ENCODE data around the gene TMEM59. TPM values are rescaled to one million over a fixed set of nuclear protein-coding genes. Genes with fewer than 3 reads are reported as not detected.

TMEM59 gene
- total RNA-seq, 2 donors from 2014 or later = 282 to 326 TPM

DNA sequence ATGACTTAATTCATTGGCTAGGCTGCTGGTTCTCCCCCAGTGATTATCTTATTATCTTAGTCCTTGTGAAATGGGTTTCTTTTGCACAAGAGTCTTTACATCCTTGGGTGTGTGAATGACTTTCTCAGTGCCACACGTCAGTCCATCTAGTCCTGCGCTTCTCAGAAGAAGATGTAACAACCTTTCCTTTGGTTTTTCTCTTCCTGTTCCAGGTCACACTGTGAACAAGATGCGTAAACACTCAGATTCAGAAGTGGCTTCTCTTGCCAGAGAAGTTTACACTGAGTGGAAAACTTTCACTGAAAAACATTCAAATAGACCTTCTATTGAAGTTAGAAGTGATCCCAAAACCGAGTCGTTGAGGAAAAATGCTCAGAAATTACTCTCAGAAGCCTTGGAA lies 35.4 kb upstream of the TMEM59 start:
- no peak for ATAC-seq (ENCODE audit: insufficient number of reproducible peaks, low FRiP score, low read depth)
- no peak overlapping the region for H3K4me3 ChIP-seq
- no peaks in the 10 kb centered on the region for H3K4me1 ChIP-seq (ENCODE audit: control insufficient read depth in 1 of 2, low read depth in 2 of 2)

DNA sequence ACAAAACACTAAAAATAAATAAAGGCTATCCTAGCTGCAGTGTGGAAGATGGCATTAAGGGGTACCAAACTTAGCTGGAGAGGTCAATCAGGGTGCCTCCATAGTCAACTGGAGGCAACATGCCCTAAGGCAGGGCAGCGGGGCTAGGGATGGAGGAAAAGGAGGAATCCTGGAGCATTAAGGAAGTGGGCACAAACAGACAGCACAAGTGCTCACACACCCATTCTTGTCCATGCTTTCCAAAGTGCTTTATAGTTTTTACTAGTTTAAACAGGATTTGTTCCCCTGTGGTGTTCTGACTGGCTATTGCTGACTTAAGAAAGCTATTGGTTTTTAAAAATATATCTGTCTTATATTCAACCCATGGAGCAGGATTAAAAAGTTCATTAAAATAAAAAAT lies 33.8 kb upstream of the TMEM59 start:
- ATAC-seq (ENCODE audit: insufficient number of reproducible peaks, low FRiP score, low read depth) (no peak), DNase-seq (ENCODE audit: low spot score) (no peak)
- TF ChIP-seq, protein P1, sequence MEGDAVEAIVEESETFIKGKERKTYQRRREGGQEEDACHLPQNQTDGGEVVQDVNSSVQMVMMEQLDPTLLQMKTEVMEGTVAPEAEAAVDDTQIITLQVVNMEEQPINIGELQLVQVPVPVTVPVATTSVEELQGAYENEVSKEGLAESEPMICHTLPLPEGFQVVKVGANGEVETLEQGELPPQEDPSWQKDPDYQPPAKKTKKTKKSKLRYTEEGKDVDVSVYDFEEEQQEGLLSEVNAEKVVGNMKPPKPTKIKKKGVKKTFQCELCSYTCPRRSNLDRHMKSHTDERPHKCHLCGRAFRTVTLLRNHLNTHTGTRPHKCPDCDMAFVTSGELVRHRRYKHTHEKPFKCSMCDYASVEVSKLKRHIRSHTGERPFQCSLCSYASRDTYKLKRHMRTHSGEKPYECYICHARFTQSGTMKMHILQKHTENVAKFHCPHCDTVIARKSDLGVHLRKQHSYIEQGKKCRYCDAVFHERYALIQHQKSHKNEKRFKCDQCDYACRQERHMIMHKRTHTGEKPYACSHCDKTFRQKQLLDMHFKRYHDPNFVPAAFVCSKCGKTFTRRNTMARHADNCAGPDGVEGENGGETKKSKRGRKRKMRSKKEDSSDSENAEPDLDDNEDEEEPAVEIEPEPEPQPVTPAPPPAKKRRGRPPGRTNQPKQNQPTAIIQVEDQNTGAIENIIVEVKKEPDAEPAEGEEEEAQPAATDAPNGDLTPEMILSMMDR (IDR thresholded peaks at IDR 0.05) = no peak
- H3K36me3 ChIP-seq = peaks cover 4% of the 10 kb centered on the region
- no peaks in the 10 kb centered on the region for H3K9me3 ChIP-seq
- H3K4me1 ChIP-seq (ENCODE audit: control insufficient read depth in 1 of 2, low read depth in 2 of 2) = no peaks in the 10 kb centered on the region
- no peak overlapping the region for H3K27ac ChIP-seq
- no peak overlapping the region for H3K4me3 ChIP-seq
- H3K27me3 ChIP-seq (replicated peaks; ENCODE audit: insufficient read depth) = no peaks in the 10 kb centered on the region

More for the DNA sequence above, 35.4 kb upstream of the TMEM59 start:
- TF ChIP-seq, protein P1 (IDR thresholded peaks at IDR 0.05) = no peak
- Histone ChIP-seq H3K9me3 (no peaks in the 10 kb centered on the region), H3K36me3 (peaks cover 3% of the 10 kb centered on the region), H3K27me3 (replicated peaks; ENCODE audit: insufficient read depth) (no peaks in the 10 kb centered on the region), H3K27ac (no peak overlapping the region)
- DNase-seq (ENCODE audit: low spot score) = no peak

DNA sequence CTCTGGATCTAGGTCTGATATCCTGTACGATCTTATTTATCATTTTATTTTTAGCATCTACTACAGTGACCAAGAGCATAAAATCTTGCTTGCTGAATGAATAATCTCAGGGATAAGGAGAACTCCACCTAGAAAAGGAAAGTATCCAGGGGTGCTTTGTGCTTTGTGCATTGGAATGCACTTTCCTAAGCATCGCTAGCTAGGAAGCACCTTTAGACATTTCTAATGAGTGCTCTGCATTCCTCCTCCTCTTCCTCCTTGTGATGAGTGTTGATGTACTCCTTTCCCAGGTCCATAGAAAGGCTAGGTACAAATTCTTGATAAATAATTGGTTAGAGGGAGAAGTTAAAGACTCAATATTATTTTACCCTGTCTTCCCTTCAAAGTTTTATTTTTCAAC lies 31.8 kb upstream of the TMEM59 start:
- no peak overlapping the region for H3K27ac ChIP-seq
- DNase-seq (ENCODE audit: low spot score) (no peak), ATAC-seq (ENCODE audit: insufficient number of reproducible peaks, low FRiP score, low read depth) (no peak)
- H3K9me3 ChIP-seq = no peaks in the 10 kb centered on the region
- TF ChIP-seq, protein P1 (IDR thresholded peaks at IDR 0.05) = no peak
- no peaks in the 10 kb centered on the region for H3K27me3 ChIP-seq (replicated peaks; ENCODE audit: insufficient read depth)
- H3K4me3 ChIP-seq = no peak overlapping the region
- H3K36me3 ChIP-seq = peaks cover 4% of the 10 kb centered on the region
- no peaks in the 10 kb centered on the region for H3K4me1 ChIP-seq (ENCODE audit: control insufficient read depth in 1 of 2, low read depth in 2 of 2)

DNA sequence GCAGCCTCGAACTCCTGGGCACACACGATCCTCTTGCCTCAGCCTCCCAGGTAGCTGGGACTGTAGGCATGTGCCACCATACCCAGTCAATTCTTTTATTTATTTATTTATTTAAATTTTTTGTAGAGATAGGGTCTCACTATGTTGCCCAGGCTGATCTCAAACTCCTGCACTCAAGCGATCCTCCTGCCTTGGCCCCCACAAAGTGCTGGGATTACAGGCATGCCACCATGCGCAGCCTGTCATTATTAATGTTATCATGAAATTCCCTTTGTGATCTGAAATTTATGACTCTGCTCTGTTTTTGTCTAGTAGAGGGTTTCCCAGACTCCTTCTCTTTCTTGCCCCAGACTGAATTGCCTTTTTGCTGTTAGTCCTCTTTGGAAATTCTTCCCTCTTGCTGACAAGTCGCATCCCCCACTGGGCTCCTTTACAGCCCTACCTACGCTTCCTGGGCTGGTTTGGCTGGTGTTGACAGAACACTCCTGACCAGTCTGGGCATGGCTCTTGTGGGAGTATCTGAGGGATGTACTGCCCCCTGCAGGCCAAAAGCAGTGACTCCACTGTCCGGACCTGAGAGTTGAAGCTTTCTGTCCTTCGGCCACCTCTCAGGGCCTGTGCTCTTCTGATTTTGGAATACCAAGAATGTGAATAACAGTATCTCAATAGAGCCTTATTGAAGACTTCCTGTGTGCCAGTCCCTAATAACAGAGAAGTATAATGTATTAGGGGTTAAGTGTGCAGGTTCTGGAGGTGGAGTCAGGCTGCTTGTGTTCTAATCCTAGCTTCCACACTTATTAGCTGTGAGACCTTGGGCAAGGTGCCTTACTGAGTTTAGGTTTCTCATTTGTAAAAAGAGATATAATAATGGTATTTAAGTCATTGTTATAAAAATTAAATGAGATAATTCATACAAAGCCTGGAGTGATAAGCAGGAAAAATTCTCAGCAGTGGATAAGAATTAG lies 28.6 kb upstream of the TMEM59 start:
- no peak overlapping the region for H3K27ac ChIP-seq
- H3K4me1 ChIP-seq (ENCODE audit: control insufficient read depth in 1 of 2, low read depth in 2 of 2) = no peaks in the 10 kb centered on the region
- no peak overlapping the region for H3K4me3 ChIP-seq
- H3K27me3 ChIP-seq (replicated peaks; ENCODE audit: insufficient read depth) = no peaks in the 10 kb centered on the region
- DNase-seq (ENCODE audit: low spot score) (no peak), ATAC-seq (ENCODE audit: insufficient number of reproducible peaks, low FRiP score, low read depth) (peak; percentile 51)
- no peaks in the 10 kb centered on the region for H3K9me3 ChIP-seq
- TF ChIP-seq, protein P1 (IDR thresholded peaks at IDR 0.05) = peak; percentile 52
- peaks cover 2% of the 10 kb centered on the region for H3K36me3 ChIP-seq

DNA sequence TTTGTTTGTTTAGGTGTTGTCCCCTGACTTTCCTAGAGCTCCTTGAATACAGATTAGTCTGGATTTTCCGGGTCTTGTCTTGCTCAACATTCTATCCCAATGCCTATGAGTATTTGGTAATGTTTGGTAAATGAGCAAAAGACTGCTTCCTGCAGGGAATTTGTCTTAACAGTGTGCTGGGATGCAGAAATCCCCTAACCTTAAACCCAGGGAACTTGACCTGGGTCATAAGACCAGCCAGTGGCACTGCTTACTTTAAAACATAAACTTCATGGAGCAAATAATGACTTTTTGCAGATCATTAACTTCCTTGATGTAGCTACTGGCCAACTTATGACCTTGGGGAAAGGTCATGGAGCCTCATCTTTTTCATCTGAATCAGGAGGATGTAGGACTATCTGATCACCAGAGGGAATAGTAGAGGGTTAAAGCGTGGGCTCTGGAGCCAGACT lies 27.6 kb upstream of the TMEM59 start:
- TF ChIP-seq, protein P1 (IDR thresholded peaks at IDR 0.05) = no peak
- no peak overlapping the region for H3K4me3 ChIP-seq
- H3K4me1 ChIP-seq (ENCODE audit: control insufficient read depth in 1 of 2, low read depth in 2 of 2) = no peaks in the 10 kb centered on the region
- no peaks in the 10 kb centered on the region for H3K9me3 ChIP-seq
- no peak for DNase-seq (ENCODE audit: low spot score)
- H3K27ac ChIP-seq = no peak overlapping the region
- no peaks in the 10 kb centered on the region for H3K27me3 ChIP-seq (replicated peaks; ENCODE audit: insufficient read depth)
- peaks cover 2% of the 10 kb centered on the region for H3K36me3 ChIP-seq
- no peak for ATAC-seq (ENCODE audit: insufficient number of reproducible peaks, low FRiP score, low read depth)
